Right forelimb (tissue), 1 donor: ENCODE measurements around the gene SYCP1.
"Not testable (repeated sequence)": the region's sequence is repeated elsewhere in the genome, so short reads cannot be mapped to it uniquely, and the experiment has no call there.

Experiments
- DNase-seq: peaks from one replicate; pipeline ENCODE4 v3.0.0-alpha.2; 2018

Gene SYCP1

GRCh38 chr1:114979278-114979891 lies 124.7 kb downstream of the SYCP1 start:
- DNase-seq = peak; percentile 64

DNA sequence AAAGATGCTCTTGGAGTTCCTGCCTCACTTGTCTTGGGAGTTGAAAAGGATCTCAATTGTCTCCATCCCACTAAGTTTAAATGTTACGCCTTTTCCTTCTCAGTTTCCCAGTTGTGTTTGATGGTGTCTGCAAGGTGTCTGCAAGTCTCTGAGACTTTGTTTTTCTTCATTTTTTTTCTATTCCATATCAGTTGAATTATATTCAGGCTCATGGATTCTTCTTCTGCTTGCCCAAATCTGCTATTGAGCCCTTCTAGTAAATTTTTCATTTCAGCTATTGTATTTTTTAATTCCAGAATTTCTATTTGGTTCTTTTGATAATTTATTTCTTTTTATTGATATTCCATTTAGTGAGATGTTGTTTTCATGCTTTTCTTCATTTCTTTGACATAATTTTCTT lies 127.6 kb downstream of the SYCP1 start:
- no peak for DNase-seq

DNA sequence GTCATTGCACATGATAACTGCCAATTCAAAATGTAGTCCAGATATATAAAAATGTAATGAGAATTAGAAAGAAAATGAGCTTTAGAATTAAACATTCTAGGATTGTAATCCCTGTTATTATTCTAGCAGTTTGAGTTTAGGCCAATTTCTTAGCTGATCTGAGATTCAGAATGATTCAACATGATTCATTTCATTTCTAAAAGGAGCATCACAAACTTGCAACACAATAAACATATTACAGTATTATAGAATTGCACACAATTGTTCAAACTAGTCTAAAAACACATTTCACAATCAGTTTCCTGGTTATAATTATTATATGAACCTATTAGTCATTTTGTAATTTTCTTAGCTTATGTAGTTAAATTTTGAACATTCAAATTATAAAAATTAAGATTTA lies 131.6 kb downstream of the SYCP1 start:
- DNase-seq = no peak

DNA sequence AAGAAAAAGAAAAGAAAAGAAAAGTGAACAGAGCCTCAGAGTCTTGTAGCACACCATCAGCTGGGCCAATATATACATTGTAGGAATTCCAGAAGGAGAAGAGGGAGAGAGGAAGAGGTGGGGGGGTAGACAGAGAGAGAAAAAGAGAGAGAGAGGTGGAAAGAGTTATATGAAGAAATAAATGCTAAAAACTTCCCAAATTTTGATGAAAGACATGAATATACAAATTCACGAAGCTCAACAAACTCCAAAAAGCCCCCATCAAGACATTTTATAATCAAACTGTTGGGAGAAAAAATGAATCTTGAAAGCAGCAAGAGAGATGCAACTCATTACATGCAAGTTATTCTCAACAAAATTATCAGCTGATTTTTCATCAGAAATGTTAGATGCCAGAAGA lies 133.4 kb downstream of the SYCP1 start:
- no peak for DNase-seq

GRCh38 chr1:114997510-114998289 lies 143.0 kb downstream of the SYCP1 start:
- no peak for DNase-seq

DNA sequence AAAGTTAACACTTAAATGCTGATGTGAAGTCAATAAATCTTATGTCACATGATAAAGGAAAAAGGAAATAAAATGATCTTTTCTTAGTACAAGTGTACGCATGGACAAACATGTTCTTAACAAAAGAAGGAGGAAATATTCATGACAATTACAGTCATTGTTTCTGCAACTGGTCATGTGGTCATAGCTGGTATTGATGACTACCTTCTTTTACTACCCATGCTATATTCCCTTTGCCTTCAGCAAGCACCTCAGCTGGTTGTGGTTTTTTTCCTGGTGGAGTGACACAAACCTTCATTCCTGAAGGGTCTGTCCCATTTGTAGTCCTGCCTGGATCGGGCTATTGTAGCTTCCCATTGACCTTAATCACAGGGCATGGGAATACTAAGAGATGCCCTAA lies 151.5 kb downstream of the SYCP1 start:
- DNase-seq = no peak

- DNase-seq = no peak
Observed at GRCh38 chr1:115012006-115012405, 157.3 kb downstream of the SYCP1 start.

DNA sequence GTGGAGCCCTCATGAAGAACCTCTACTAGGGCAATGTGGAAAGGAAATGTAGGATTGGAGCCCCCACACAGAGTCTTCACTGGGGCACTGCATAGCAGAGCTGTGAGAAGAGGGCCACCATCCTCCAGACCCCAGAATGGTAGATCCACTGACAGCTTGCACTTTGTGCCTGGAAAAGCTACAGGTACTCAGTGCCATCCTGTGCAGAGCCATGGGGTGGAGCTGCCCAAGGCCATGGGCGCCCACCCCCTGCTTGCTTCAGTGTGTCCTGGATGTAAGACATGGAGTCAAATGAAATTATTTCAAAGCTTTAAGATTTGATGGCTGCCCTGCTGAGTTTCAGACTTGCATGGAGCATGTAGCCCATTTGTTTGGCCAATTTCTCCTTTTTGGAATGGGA lies 157.8 kb downstream of the SYCP1 start:
- DNase-seq = no peak

DNA sequence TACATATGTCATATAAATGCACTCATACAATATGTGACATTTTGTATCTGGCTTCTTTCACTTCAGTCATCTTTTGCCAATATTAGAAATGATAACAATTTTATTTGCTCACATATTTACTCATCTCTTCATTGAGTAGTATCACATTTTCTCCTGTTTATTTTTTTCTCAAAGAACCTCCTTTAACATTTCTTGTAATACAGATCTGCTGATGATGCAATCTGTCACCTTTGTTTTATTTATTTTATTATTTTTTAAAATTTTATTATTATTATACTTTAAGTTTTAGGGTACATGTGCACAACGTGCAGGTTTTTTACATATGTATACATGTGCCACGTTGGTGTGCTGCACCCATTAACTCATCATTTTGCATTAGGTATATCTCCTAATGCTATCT lies 159.1 kb downstream of the SYCP1 start:
- no peak for DNase-seq

DNA sequence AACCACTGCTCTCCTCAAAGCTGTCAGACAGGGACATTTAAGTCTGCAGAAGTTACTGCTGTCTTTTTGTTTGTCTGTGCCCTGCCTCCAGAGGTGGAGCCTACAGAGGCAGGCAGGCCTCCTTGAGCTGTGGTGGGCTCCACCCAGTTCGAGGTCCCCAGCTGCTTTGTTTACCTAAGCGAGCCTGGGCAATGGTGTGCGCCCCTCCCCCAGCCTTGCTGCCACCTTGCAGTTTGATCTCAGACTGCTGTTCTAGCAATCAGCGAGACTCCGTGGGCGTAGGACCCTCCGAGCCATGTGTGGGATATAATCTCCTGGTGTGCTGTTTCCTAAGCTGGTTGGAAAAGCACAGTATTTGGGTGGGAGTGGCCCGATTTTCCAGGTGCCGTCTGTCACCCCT lies 164.9 kb downstream of the SYCP1 start:
- DNase-seq = not testable (repeated sequence)

DNA sequence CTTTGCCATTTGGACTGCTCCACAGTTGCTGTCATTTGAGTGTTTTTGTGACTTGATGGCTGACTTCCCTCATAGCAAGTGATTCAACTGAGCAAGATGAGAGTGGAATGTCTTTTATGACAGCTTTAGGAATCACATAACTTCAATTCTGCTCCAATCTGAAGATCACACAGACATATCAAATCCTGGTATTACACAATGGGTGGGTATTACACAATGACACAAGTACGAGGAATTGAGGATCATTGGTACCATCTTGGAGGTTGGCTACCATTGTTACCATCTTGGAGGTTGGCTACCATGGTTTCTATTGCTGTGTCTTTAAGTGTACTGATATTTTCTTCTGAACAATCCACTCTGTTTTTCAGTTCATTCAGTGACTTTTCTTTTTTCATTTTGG lies 166.5 kb downstream of the SYCP1 start:
- no peak for DNase-seq

DNA sequence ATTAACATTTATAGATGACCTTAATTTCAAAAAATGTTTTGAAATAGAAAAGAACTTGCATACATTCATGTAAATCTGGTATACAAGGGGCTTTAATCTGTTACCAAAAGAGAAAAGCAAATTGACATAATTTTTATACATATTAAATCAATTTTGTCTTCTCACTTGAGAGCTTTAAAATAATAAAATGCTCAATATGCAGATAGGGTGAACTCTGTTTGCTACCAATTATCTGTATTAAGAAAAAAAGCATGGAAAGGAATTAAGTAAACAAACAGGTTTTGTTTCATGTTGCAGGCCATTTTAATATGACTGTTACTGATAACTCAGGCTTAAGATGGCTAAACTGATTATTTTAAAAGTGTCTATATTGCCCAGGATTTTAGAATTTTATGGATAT lies 168.9 kb downstream of the SYCP1 start:
- DNase-seq = no peak

- DNase-seq = no peak
Observed at GRCh38 chr1:115029526-115029925, 174.9 kb downstream of the SYCP1 start, which contains the start of gene TSHB. Gene TSHB, plus strand, starts transcription at chr1:115029826. Its CDS starts 3,537 bp downstream, at chr1:115033363.

GRCh38 chr1:115031595-115031994 lies 176.9 kb downstream of the SYCP1 start:
- DNase-seq = no peak

DNA sequence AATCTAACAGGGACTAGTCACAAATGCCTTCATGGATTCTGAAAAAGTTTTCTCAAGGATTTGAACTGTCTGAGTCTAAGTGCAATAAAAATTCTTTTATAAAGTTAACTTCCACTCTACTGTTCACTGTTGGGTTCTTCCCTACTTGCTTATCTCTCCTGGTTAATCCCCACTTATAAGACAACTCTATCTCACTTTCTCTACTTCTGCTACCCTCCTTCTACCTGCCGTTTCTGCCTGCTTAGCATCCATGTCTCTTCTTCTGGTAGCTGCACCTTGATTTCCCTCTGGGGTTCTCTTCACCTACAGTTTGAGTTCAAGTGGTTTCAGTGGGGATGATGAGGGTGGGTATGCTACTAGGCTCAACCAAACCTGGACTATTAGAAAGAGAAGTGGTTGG lies 181.0 kb downstream of the SYCP1 start:
- DNase-seq = no peak

GRCh38 chr1:115036814-115037507 lies 182.3 kb downstream of the SYCP1 start:
- no peak for DNase-seq

DNA sequence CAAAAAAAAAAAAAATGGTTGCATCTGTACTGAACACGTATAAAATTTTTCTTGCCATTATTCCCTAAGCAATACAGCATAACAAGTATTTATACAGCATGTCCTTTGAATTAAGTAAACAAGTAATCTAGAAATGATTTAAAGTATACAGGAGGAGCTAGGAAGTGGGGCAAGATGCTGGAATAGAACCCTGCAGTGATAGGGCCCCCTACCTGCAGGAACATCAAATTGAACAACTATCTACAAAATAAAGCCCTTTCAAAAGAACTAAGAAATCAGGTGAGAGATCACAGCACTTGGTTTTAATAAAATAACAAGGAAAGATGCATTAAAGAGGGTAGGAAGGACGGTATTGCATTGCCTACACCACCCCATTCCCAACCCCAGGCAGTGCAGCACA lies 185.8 kb downstream of the SYCP1 start:
- no peak for DNase-seq

- no peak for DNase-seq
Observed at GRCh38 chr1:115041654-115042053, 187.0 kb downstream of the SYCP1 start.
